HAP-1 (cell line): ENCODE measurements around the gene HOXB9.

ENCODE experiments used
- DNase-seq, 2 experiments: peaks; one replicate each; pipeline ENCODE4 v3.0.0-alpha.2; 2016 to 2020; ENCODE audit warnings: low spot score in 2 of 2
- H3K27me3 ChIP-seq: fragments of 250-450 bp; sonication (Bioruptor Pico); 2 replicates; pipeline ENCODE4 v1.5.1; 2020; ENCODE audit warnings: low read depth, mild to moderate bottlenecking, moderate library complexity
- H3K36me3 ChIP-seq: fragments of 250-450 bp; sonication (Bioruptor Pico); replicated peaks from 2 replicates; pipeline ENCODE4 v1.5.1; 2020; ENCODE audit warnings: mild to moderate bottlenecking
- H3K4me1 ChIP-seq: fragments of 250-450 bp; sonication (Bioruptor Pico); 2 replicates; pipeline ENCODE4 v1.5.1; 2020; ENCODE audit warnings: mild to moderate bottlenecking
- H3K4me3 ChIP-seq: fragments of 250-450 bp; sonication (Bioruptor Pico); 2 replicates; pipeline ENCODE4 v1.5.1; 2020; ENCODE audit warnings: mild to moderate bottlenecking, moderate library complexity
- H3K9me3 ChIP-seq: fragments of 250-450 bp; sonication (Bioruptor Pico); 2 replicates; pipeline ENCODE4 v1.5.1; 2020; ENCODE audit warnings: mild to moderate bottlenecking, moderate library complexity
- in situ Hi-C: fragments of 300-500 bp; cut with MboI; formaldehyde crosslinking; loops from 3 replicates; pipeline ENCODE4 v1.14.3; 2020; ENCODE audit warnings: low sequenced_read_pairs, inconsistent platforms, mixed read lengths

The HOXB9 gene

DNA sequence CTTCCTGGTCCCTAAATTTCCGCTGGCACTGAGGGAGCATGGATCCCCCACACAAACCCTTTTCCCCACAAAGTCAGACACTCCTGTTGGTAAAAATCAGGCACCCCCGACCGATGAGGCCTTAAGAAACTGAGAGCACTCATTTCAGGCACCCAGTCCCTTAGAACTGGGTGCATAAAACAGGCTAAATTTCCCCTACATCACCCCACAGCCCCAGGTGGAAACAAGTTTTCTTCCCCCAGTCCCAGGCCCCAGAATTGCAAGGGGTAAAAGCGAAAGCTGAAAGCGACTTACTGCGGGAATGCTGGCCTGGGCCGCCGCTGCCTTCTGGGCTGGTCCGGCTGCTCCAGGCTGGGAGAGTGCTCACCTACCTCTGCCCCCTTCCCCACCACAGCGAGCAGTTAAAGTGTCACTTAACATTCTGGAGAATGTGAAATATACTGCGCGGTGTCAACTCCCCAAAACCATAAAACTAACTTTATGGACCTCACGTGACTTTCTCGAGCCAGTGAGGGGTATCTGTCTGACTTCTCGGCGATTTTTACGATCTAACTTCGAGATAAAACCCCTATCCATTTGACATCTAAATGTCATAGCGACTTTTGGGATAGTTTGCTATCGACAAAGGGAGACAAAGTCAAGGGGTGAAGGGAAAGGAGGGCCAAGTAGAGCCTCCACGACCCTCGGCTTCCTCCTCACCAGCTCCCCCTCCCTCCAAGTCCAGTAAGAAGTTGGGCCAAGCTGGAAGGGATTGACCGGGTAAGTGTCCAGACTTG lies 36.1 kb downstream of the HOXB9 start, which contains the start of gene HOXB3:
Gene HOXB3, minus strand, starts transcription at position 411 of the 776 bp plus-strand sequence. CDS start 37,767 bp downstream, outside the sequence.
- in situ Hi-C loops = loop anchor here (5.0 kb wide), 1 partner anchor 253 kb away; no protein-coding TSS in a partner anchor
- peaks cover 11% of the 10 kb centered on the region for H3K4me1 ChIP-seq
- no peaks in the 10 kb centered on the region for H3K9me3 ChIP-seq
- no peak within 1 kb of the TSS for H3K4me3 ChIP-seq
- DNase-seq = no peak
- H3K36me3 ChIP-seq = no peaks in the 10 kb centered on the region
- peaks cover 21% of the 10 kb centered on the region for H3K27me3 ChIP-seq

DNA sequence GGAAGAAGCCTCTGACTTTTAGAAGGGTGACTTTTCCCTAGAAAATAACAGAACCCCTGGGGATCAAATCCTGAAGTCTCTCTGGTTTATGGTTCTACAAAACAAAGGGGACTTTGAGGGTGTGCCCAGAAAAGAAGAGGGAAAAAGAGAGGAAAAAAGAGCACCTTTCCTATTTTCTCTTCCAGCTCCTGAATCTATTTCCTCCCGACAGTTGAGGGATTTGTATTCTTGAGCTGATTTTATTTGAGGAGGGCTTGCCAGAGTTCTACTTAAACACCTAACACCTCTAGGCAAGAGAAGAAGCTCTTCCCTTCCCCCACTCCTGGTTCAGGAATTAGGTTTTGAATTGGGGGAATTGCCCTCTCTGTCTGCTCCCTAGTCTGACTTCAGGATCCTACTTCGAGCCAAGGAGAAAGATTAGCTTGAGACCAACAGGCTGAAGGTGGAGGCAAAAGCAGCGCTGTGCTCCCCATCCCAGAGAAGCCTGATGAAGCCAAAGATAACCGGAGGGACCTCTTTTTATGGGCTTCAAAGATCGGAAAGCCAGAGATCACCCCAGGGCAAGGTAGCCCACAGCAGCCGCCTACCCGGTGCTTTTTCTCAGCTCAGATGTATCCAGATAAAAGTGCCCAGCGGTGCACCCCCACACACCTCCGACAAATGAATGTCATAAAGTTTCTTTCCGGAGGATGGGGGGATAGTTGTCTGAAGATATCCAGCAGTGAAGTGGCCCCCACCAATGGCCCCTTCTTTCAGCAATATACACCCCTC lies 36.9 kb downstream of the HOXB9 start:
- peaks cover 13% of the 10 kb centered on the region for H3K4me1 ChIP-seq
- H3K27me3 ChIP-seq = peaks cover 21% of the 10 kb centered on the region
- no peaks in the 10 kb centered on the region for H3K36me3 ChIP-seq
- in situ Hi-C loops = no loop called here
- no peak overlapping the region for H3K4me3 ChIP-seq
- no peaks in the 10 kb centered on the region for H3K9me3 ChIP-seq
- no peak for DNase-seq

DNA sequence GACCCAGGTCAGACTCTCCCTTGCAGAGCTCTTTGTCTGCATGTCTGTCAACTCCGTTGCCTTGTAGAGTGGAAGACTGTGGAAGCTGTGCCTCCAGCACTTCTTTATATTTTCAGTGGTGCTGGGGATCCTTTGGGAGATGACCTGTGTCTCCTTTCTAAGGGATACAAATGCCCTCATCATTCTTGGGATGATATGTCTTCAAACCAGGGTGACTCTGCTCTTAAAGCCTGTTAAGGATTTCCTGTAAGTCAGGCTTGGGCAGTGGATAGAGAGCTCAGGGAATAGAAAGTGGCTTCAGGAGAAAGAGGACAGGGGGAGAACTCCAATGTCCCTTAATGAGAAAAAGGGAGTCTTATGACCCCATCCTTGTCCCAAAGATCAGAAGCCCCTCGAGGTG lies 37.6 kb downstream of the HOXB9 start:
- in situ Hi-C loops = no loop called here
- Histone ChIP-seq H3K36me3 (no peaks in the 10 kb centered on the region), H3K4me3 (no peak overlapping the region), H3K9me3 (no peaks in the 10 kb centered on the region), H3K4me1 (peaks cover 12% of the 10 kb centered on the region), H3K27me3 (peaks cover 21% of the 10 kb centered on the region)
- DNase-seq = no peak

DNA sequence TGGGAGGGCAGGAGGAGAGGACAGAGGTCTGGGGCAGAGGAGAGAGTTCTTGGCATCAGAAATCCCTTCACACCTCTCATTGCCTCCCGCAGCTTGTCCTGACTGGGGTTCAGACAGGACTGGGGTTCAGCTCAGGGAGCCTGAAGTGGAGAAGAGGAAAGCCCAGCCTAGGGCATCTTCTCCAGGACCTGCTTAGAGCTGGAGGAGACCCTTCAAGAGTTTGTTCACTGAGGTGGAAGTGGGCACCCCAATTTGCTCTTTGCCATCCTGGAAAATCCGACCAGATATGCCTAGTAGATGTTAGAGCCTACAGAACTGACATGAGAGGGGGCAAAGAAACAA lies 38.1 kb downstream of the HOXB9 start:
- Histone ChIP-seq H3K9me3 (no peaks in the 10 kb centered on the region), H3K4me1 (peaks cover 8% of the 10 kb centered on the region), H3K4me3 (no peak overlapping the region), H3K36me3 (no peaks in the 10 kb centered on the region), H3K27me3 (peaks cover 21% of the 10 kb centered on the region)
- in situ Hi-C loops = no loop called here
- DNase-seq = no peak

DNA sequence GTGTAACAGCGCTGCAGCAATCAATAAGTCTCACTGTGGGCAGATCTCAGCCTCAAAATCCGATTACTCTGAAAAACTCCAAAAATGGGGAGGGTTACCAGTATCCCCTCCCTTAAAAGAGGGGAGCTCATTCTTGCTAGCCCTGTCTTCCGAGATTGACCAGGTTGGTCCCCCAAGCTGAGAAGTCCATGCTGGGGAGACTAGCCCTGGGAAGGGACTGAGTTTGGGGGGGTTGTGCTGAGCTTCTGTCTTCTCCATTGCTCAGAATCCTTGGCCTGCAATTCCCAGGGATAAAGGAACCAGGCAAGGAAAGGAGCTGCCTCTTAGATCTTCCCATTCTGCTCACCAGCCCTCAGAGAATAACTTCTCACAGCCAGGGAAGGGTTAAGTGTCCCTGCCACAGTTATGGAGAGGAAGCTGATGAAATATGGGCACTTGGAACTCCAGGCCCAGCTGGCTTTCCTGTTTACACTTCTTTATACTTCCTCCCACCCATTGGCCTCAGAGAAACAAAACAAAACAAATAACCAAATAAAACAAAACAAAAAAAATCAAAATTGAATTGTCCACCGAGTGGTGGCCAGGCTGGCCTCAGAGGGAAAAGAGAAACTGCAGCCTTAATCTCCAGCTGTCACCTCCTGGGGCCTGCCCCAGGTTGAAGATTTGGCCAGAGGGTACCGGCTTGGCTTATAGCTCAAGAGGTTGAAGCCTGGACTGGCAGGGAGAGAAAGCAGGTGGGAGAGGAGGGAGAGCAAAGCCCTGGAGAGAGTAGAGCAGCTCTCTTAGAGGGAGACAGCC lies 38.7 kb downstream of the HOXB9 start:
- Histone ChIP-seq H3K4me1 (peaks cover 6% of the 10 kb centered on the region; the same call in 1 of the 2 replicates), H3K27me3 (peaks cover 21% of the 10 kb centered on the region), H3K36me3 (no peaks in the 10 kb centered on the region), H3K4me3 (no peak overlapping the region), H3K9me3 (no peaks in the 10 kb centered on the region)
- in situ Hi-C loops = no loop called here
- no peak for DNase-seq

DNA sequence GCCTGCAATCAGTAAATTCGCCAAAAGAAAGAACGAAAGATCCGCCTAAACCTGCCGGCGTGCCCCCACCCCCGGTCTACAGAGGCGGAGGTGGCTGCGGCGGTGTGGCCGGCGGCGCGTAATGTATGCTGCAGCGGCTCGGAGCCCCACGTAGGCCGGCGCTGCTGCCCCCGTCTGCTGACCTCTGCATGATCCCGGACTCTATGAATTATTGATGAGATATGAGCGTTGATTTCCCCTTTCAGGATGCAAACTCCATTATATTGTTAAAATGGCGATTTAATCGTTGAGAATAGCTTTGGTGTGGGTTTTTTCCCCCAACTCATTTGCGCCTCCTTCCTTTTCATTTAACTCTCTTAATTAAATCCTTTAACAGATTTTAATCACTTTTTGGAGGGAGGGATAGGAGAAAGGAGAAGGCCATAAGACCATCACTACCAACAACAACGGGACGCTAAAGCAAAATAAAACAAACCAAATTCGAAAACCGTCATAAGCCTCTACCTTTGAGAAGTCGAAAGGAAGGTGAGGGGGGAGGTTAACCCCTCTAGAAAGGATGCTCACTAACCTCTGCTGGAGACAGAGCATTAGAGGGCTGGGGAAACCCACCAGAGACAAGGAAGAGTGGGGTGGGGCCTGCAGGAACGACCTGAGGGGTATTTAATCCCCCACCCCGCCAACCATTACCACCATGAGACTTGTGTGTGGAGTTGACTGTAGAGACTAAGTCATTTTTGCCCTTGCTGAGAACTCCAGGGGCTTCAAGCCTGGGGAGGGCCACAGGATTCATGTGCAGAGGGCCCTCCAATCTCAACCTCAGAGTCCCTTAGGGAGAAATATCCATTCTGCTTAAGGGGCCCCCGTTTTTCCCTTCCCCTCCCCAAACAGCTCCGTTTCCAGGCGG lies 39.6 kb downstream of the HOXB9 start:
- H3K4me3 ChIP-seq = no peak overlapping the region
- peaks cover 21% of the 10 kb centered on the region for H3K27me3 ChIP-seq

DNA sequence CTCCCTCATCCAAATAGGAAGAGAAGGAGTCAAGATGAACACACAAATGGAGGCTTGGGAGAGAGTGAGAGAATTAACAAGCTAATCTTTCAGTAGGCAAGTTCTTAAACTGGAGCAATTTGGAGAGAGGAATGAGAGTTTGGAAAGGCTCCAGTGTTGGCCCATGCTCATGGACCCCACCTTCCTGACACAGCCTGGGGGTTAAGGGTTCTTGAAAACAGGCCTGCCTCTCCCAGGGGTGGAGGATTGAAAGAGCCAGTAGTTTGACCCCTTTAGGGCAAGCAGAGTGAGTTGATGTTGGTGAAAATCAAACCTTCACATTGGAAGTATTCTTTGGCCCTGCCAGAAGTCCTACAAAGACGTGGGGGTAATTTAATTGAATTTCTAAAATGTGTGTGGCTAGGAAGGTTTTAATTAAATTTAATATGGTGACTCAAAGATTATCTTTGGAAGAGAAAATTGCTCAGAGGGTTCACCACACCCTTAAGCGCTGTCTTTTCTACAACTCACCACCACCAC lies 41.9 kb downstream of the HOXB9 start:
- peaks cover 6% of the 10 kb centered on the region; the same call in 1 of the 2 replicates for H3K4me1 ChIP-seq
- in situ Hi-C loops = no loop called here
- H3K4me3 ChIP-seq = no peak overlapping the region
- no peaks in the 10 kb centered on the region for H3K36me3 ChIP-seq
- H3K27me3 ChIP-seq = peaks cover 16% of the 10 kb centered on the region
- no peak for DNase-seq
- no peaks in the 10 kb centered on the region for H3K9me3 ChIP-seq

More for the DNA sequence above, 39.6 kb downstream of the HOXB9 start:
- H3K4me1 ChIP-seq = peaks cover 6% of the 10 kb centered on the region; the same call in 1 of the 2 replicates
- no peaks in the 10 kb centered on the region for H3K36me3 ChIP-seq
- DNase-seq = no peak
- in situ Hi-C loops = no loop called here
- H3K9me3 ChIP-seq = no peaks in the 10 kb centered on the region

DNA sequence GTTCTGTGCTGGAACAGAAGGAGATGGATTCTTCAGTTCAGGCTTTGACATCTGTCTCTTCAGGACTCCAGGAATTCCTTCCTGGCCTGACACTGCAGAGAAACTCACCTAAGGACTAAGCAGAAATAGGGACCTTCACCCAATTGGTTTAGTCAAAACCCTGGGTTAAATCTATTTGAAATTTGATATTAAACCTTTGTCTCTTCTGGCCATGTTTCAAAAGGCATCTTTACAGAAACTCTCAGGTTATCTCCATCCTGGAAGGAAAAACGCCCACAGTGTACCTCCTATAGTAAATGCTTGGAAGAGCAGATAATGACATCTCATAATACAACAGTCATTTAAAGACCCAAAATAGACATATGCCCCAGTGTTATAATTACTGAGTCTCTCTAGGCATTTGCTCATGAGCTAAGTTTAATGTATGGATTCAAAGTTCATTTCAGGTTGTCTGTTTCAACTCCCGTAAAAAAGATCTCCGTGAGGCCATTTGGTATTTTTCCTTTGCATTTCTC lies 42.4 kb downstream of the HOXB9 start:
- no peak overlapping the region for H3K4me3 ChIP-seq
- DNase-seq = no peak
- no peaks in the 10 kb centered on the region for H3K9me3 ChIP-seq
- in situ Hi-C loops = no loop called here
- no peaks in the 10 kb centered on the region for H3K36me3 ChIP-seq
- H3K27me3 ChIP-seq = peaks cover 11% of the 10 kb centered on the region
- peaks cover 6% of the 10 kb centered on the region; the same call in 1 of the 2 replicates for H3K4me1 ChIP-seq

DNA sequence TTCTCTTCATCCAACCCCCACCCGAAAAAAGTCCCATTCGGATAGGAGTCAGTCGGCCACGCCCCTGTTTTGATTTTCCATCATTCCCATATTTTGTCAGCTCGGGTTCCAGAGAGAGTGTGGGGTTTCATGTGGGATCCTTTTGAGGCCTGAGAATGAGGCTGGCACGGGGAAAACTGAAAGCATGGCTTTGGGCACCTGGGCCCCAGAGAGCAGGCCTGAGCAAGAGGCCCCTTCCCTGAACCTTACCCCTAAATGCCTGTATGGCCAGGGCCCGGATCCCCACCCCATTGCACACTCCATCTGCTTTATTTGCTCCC lies 43.4 kb downstream of the HOXB9 start:
- no peak overlapping the region for H3K4me3 ChIP-seq
- no peaks in the 10 kb centered on the region for H3K9me3 ChIP-seq
- no peaks in the 10 kb centered on the region for H3K36me3 ChIP-seq
- in situ Hi-C loops = no loop called here
- peaks cover 6% of the 10 kb centered on the region; the same call in 1 of the 2 replicates for H3K4me1 ChIP-seq
- H3K27me3 ChIP-seq = peaks cover 6% of the 10 kb centered on the region
- no peak for DNase-seq

DNA sequence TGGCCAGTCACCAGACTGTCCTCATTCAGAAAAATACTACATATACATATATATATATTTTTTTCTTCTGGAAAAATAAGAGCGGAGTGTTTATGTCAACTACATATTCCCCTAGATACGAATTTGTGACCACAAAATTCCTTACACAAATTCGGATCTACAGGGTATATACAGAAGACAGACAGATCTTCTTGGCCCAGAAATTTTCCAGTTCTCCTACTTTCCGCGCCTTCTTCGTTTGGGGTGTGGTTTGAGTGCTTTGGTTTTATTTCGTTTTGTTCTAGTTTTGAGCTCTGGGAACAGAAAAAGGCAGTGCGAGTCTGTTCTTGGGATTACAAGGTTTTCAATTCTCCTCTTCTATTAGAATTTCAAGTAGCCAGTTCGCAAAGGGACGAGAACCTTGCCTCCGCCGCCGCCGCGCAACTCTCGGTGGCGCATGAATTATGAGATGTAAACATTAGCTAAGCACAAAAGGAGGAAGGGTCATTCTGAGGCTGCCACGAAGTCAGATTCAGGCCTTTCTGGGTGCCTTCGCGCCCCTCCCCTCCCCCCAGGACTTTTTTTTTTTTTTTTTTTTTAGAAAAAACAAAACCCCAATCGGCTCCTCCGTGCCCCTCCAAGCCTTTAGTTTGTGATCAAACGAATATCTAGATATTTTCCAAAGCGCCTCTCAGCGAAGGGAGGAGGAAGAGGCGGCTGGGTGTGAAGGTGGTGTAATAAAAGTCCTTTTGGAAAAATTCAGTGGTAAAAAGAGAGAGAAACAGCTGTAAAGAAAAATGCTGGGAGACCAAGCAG lies 46.2 kb downstream of the HOXB9 start:
- peaks cover 13% of the 10 kb centered on the region for H3K4me1 ChIP-seq
- no peaks in the 10 kb centered on the region for H3K9me3 ChIP-seq
- H3K27me3 ChIP-seq = no peaks in the 10 kb centered on the region
- no peak for DNase-seq
- in situ Hi-C loops = loop anchor here (5.0 kb wide), 1 partner anchor 38 kb away; no protein-coding TSS in a partner anchor
- no peak overlapping the region for H3K4me3 ChIP-seq
- H3K36me3 ChIP-seq = no peaks in the 10 kb centered on the region

DNA sequence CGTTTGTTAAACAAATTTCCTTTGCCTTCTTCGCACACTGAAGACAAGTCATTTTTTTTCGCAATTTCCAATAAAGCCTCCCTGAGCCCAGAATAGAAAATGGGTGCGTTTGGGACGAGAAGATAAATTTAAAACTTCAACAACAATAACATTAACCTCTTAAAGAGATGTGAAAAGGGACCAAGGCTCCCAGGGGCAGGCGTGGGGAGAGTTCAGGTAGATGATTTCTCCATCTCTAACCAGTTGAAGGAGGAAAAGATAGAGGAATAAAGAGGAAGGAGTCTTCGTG lies 46.7 kb downstream of the HOXB9 start:
- H3K36me3 ChIP-seq = no peaks in the 10 kb centered on the region
- H3K4me3 ChIP-seq = no peak overlapping the region
- in situ Hi-C loops = loop anchor here (5.0 kb wide), 1 partner anchor 37 kb away; no protein-coding TSS in a partner anchor
- no peaks in the 10 kb centered on the region for H3K27me3 ChIP-seq
- H3K9me3 ChIP-seq = no peaks in the 10 kb centered on the region
- H3K4me1 ChIP-seq = peaks cover 16% of the 10 kb centered on the region
- DNase-seq = no peak
